ENCODE measurements around the gene PAGE5.

PAGE5 gene

DNA sequence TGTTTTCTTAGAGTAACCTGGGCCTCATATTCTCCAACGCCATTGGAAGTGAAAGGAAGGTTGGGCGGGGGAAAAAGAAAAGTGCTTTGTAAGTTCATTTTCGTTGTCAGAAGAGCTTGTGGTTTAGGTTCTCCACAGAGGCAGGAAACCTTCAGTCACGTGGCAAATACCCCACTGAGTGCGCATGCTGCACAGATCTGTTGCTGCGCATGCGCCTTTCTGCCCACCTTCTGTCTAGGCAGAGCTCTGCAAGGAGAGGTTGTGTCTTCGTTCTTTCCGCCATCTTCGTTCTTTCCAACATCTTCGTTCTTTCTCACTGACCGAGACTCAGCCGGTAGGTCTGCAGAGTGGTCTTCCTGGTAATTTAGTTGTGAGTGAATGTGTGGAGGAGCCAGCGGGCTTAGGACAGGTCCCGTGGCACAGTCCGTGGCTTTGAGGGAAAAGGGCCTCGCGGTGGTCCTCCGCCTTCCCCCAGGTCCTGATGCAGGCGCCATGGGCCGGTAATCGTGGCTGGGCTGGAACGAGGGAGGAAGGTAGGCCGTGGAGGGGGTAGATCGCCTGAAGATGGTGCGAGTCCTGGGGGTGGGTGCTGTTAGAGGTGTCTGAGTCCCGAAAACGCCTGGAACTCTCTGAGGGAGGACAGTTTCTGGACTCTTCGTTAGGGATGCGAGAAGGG lies at the start of gene PAGE5:
Gene PAGE5, plus strand, starts transcription at position 228 of the 676 bp plus-strand sequence. CDS start 1,037 bp downstream, outside the sequence.
- Histone ChIP-seq H3K27ac (ENCODE audit: low read length) (no peak within 1 kb of the TSS), H3K4me3 (ENCODE audit: low read length in 2 of 2) (no peak within 1 kb of the TSS), H3K9ac (ENCODE audit: low read length in 2 of 2) (no peak within 1 kb of the TSS), H3K9me3 (ENCODE audit: control insufficient read depth in 2 of 2, low read length in 2 of 2) (no peaks in the 10 kb centered on the region), H3K36me3 (ENCODE audit: control insufficient read depth in 2 of 2, insufficient read depth in 2 of 2, low read length in 2 of 2) (no peaks in the 10 kb centered on the region), H3K4me1 (ENCODE audit: control insufficient read depth, insufficient read depth, low read length) (no peaks in the 10 kb centered on the region), H3K27me3 (ENCODE audit: control insufficient read depth in 1 of 2, insufficient read depth in 2 of 2, low read length in 2 of 2) (peaks cover 0 to 2% of the 10 kb centered on the region in 2 donors)

DNA sequence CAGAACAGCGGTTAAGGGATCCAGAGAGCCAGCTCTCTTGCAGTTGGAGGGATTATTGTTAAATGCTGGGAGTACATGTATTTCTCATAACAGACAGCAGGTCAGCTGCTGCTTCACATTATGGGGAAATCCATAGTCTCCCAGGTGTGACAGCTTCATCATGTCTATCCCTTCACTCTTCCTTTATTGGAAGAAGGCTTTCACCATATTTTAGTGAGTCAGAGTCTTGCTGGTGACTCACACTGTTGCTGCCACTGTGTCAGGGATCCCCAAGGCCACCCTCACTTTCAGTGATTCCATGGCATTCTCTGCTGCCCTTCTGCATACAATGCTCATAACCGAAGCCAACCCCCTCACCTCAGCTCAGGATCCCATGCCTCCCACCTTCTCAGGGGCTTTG lies 32.9 kb upstream of the PAGE5 start:
- H3K27ac ChIP-seq (ENCODE audit: low read length) = no peak overlapping the region
- no peak overlapping the region for H3K4me3 ChIP-seq (ENCODE audit: low read length in 2 of 2)
- no peaks in the 10 kb centered on the region for H3K4me1 ChIP-seq (ENCODE audit: control insufficient read depth, insufficient read depth, low read length)
- no peaks in the 10 kb centered on the region for H3K9me3 ChIP-seq (ENCODE audit: control insufficient read depth in 2 of 2, low read length in 2 of 2)
- no peak overlapping the region for H3K9ac ChIP-seq (ENCODE audit: low read length in 2 of 2)
- peaks cover 0 to 10% of the 10 kb centered on the region in 2 donors for H3K27me3 ChIP-seq (ENCODE audit: control insufficient read depth in 1 of 2, insufficient read depth in 2 of 2, low read length in 2 of 2)
- H3K36me3 ChIP-seq (ENCODE audit: control insufficient read depth in 2 of 2, insufficient read depth in 2 of 2, low read length in 2 of 2) = no peaks in the 10 kb centered on the region

GRCh38 chrX:55196688-55197087 lies 23.5 kb upstream of the PAGE5 start:
- H3K9ac ChIP-seq (ENCODE audit: low read length in 2 of 2) = no peak overlapping the region
- H3K4me3 ChIP-seq (ENCODE audit: low read length in 2 of 2) = no peak overlapping the region
- no peaks in the 10 kb centered on the region for H3K36me3 ChIP-seq (ENCODE audit: control insufficient read depth in 2 of 2, insufficient read depth in 2 of 2, low read length in 2 of 2)
- H3K9me3 ChIP-seq (ENCODE audit: control insufficient read depth in 2 of 2, low read length in 2 of 2) = no peaks in the 10 kb centered on the region
- peaks cover 0 to 5% of the 10 kb centered on the region in 2 donors for H3K27me3 ChIP-seq (ENCODE audit: control insufficient read depth in 1 of 2, insufficient read depth in 2 of 2, low read length in 2 of 2)
- H3K4me1 ChIP-seq (ENCODE audit: control insufficient read depth, insufficient read depth, low read length) = no peaks in the 10 kb centered on the region
- H3K27ac ChIP-seq (ENCODE audit: low read length) = no peak overlapping the region

- H3K4me3 ChIP-seq (ENCODE audit: low read length in 2 of 2) = no peak overlapping the region
- H3K9ac ChIP-seq (ENCODE audit: low read length in 2 of 2) = no peak overlapping the region
- H3K4me1 ChIP-seq (ENCODE audit: control insufficient read depth, insufficient read depth, low read length) = no peaks in the 10 kb centered on the region
- H3K9me3 ChIP-seq (ENCODE audit: control insufficient read depth in 2 of 2, low read length in 2 of 2) = no peaks in the 10 kb centered on the region
- no peak overlapping the region for H3K27ac ChIP-seq (ENCODE audit: low read length)
- H3K36me3 ChIP-seq (ENCODE audit: control insufficient read depth in 2 of 2, insufficient read depth in 2 of 2, low read length in 2 of 2) = no peaks in the 10 kb centered on the region
- peaks cover 0 to 6% of the 10 kb centered on the region in 2 donors for H3K27me3 ChIP-seq (ENCODE audit: control insufficient read depth in 1 of 2, insufficient read depth in 2 of 2, low read length in 2 of 2)
Observed at GRCh38 chrX:55201930-55202579, 18.1 kb upstream of the PAGE5 start.

DNA sequence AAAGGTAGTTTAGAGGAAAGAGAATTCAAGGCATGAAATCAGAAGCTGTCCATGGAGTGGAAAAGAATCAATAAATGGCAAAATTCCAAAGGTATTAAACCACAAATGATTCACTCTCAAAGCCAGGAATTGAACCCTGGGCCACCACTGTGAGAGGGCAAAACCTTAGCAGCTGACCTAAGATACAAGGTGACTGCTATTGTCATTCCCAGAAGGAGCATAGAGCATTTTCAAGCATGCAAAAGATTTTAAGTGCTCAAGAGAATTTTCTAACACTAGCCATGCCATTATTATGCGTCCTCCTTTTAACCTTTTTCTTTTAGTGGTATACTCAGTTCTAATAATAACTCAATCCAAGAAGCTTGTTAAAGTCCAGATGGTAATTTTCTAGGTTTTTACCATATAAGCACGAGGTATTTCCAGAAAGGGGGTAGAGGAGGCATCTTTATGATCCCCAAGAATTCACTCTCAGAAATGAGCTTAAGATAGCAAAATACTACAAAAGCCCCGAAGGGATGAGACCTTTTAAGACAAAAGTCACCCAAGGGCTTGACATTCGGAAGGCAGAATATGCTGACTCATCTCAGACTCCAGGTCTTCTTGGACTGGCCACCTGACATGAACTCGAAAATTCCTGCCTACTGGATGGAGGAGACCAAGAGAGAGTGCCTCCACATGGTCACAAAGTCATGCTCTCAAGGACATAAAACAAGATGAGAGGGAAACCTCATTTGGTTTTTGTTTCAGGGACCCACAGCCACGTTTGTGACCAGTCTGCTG lies 13.8 kb upstream of the PAGE5 start:
- H3K36me3 ChIP-seq (ENCODE audit: control insufficient read depth in 2 of 2, insufficient read depth in 2 of 2, low read length in 2 of 2) = no peaks in the 10 kb centered on the region
- H3K9me3 ChIP-seq (ENCODE audit: control insufficient read depth in 2 of 2, low read length in 2 of 2) = no peaks in the 10 kb centered on the region
- no peak overlapping the region for H3K9ac ChIP-seq (ENCODE audit: low read length in 2 of 2)
- peaks cover 0 to 3% of the 10 kb centered on the region in 2 donors for H3K27me3 ChIP-seq (ENCODE audit: control insufficient read depth in 1 of 2, insufficient read depth in 2 of 2, low read length in 2 of 2)
- H3K4me3 ChIP-seq (ENCODE audit: low read length in 2 of 2) = no peak overlapping the region
- no peaks in the 10 kb centered on the region for H3K4me1 ChIP-seq (ENCODE audit: control insufficient read depth, insufficient read depth, low read length)
- no peak overlapping the region for H3K27ac ChIP-seq (ENCODE audit: low read length)

GRCh38 chrX:55210931-55211677 lies 9.0 kb upstream of the PAGE5 start:
- Histone ChIP-seq H3K9me3 (ENCODE audit: control insufficient read depth in 2 of 2, low read length in 2 of 2) (no peaks in the 10 kb centered on the region), H3K4me3 (ENCODE audit: low read length in 2 of 2) (no peak overlapping the region), H3K36me3 (ENCODE audit: control insufficient read depth in 2 of 2, insufficient read depth in 2 of 2, low read length in 2 of 2) (no peaks in the 10 kb centered on the region), H3K27ac (ENCODE audit: low read length) (no peak overlapping the region), H3K4me1 (ENCODE audit: control insufficient read depth, insufficient read depth, low read length) (no peaks in the 10 kb centered on the region), H3K27me3 (ENCODE audit: control insufficient read depth in 1 of 2, insufficient read depth in 2 of 2, low read length in 2 of 2) (no peaks in the 10 kb centered on the region), H3K9ac (ENCODE audit: low read length in 2 of 2) (no peak overlapping the region)

- H3K27ac ChIP-seq (ENCODE audit: low read length) = no peak overlapping the region
- H3K4me3 ChIP-seq (ENCODE audit: low read length in 2 of 2) = no peak overlapping the region
- no peaks in the 10 kb centered on the region for H3K4me1 ChIP-seq (ENCODE audit: control insufficient read depth, insufficient read depth, low read length)
- H3K36me3 ChIP-seq (ENCODE audit: control insufficient read depth in 2 of 2, insufficient read depth in 2 of 2, low read length in 2 of 2) = no peaks in the 10 kb centered on the region
- H3K9me3 ChIP-seq (ENCODE audit: control insufficient read depth in 2 of 2, low read length in 2 of 2) = no peaks in the 10 kb centered on the region
- H3K27me3 ChIP-seq (ENCODE audit: control insufficient read depth in 1 of 2, insufficient read depth in 2 of 2, low read length in 2 of 2) = no peaks in the 10 kb centered on the region
- H3K9ac ChIP-seq (ENCODE audit: low read length in 2 of 2) = no peak overlapping the region
Observed at GRCh38 chrX:55213381-55213780, 6.8 kb upstream of the PAGE5 start.

DNA sequence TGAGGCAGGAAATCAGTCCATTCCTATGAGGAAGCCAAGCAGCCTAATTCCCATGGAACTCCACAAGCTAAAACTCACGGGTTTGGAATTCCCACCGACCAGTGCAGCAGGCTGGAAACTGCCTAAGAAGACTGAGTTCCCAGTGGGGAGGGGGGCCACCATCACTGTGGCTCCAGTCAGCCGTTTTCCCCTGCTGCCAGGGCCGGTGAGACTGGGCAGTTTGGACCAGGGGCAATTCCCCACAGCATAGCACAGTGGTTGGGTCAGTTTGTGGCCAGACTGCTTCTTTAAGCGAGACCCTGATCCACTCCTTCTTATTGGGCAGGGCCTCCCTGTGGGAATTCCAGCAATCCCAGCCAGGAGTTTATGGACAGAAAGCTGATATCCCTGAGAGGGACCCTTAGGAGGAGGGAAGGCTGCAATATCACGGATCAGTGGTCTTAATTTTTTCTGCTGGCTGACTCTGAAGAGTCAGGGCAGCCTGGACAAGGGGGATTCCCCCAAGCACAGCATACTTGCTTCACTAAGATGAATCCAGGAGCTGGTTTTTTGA lies 20.7 kb downstream of the PAGE5 start:
- Histone ChIP-seq H3K4me3 (ENCODE audit: low read length in 2 of 2) (no peak overlapping the region), H3K27ac (ENCODE audit: low read length) (no peak overlapping the region), H3K36me3 (ENCODE audit: control insufficient read depth in 2 of 2, insufficient read depth in 2 of 2, low read length in 2 of 2) (no peaks in the 10 kb centered on the region), H3K9me3 (ENCODE audit: control insufficient read depth in 2 of 2, low read length in 2 of 2) (no peaks in the 10 kb centered on the region), H3K27me3 (ENCODE audit: control insufficient read depth in 1 of 2, insufficient read depth in 2 of 2, low read length in 2 of 2) (peaks cover 0 to 2% of the 10 kb centered on the region in 2 donors), H3K4me1 (ENCODE audit: control insufficient read depth, insufficient read depth, low read length) (no peaks in the 10 kb centered on the region), H3K9ac (ENCODE audit: low read length in 2 of 2) (no peak overlapping the region)

DNA sequence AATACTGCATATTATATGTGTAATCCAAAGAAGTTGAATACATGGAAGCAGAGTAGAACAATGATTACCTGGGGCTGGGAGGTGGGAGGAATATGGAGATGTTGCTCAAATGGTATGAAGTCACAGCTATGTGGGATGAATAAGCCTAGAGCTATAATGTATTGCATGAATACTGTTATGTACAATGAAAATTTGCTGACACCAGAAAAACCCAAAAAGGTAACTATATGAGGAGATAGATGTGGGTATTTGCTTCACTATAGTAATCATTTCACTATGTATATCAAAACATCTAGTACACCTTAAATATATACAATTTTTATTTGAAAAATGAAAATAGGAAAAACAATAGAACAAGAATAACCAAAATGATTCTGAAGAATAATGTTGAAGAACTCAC lies 33.4 kb downstream of the PAGE5 start:
- Histone ChIP-seq H3K27ac (ENCODE audit: low read length) (no peak overlapping the region), H3K27me3 (ENCODE audit: control insufficient read depth in 1 of 2, insufficient read depth in 2 of 2, low read length in 2 of 2) (no peaks in the 10 kb centered on the region), H3K4me1 (ENCODE audit: control insufficient read depth, insufficient read depth, low read length) (no peaks in the 10 kb centered on the region), H3K9me3 (ENCODE audit: control insufficient read depth in 2 of 2, low read length in 2 of 2) (peaks cover 0 to 2% of the 10 kb centered on the region in 2 donors), H3K9ac (ENCODE audit: low read length in 2 of 2) (no peak overlapping the region), H3K4me3 (ENCODE audit: low read length in 2 of 2) (no peak overlapping the region), H3K36me3 (ENCODE audit: control insufficient read depth in 2 of 2, insufficient read depth in 2 of 2, low read length in 2 of 2) (no peaks in the 10 kb centered on the region)

DNA sequence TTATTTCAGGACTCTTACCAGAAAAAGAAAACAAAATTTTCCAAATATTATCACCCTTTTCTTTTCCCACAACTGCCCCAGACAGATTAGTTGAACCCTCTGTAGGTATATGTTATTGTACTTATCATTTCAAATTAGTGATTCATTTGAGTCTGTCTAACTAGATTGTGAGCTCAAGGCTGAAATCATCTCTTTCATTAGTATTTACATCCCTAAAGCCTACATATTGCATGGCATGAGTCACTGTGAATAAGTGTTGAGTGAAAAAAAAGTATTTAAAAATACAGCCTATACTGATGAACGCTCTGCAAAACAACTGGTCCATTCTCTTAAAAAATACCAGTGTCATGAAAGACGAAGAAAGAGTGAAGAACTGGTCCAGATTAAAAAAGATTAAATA lies 40.7 kb downstream of the PAGE5 start:
- H3K9ac ChIP-seq (ENCODE audit: low read length in 2 of 2) = no peak overlapping the region
- no peak overlapping the region for H3K4me3 ChIP-seq (ENCODE audit: low read length in 2 of 2)
- H3K27ac ChIP-seq (ENCODE audit: low read length) = no peak overlapping the region
- H3K36me3 ChIP-seq (ENCODE audit: control insufficient read depth in 2 of 2, insufficient read depth in 2 of 2, low read length in 2 of 2) = no peaks in the 10 kb centered on the region
- H3K4me1 ChIP-seq (ENCODE audit: control insufficient read depth, insufficient read depth, low read length) = no peaks in the 10 kb centered on the region
- peaks cover 0 to 11% of the 10 kb centered on the region in 2 donors for H3K27me3 ChIP-seq (ENCODE audit: control insufficient read depth in 1 of 2, insufficient read depth in 2 of 2, low read length in 2 of 2)
- H3K9me3 ChIP-seq (ENCODE audit: control insufficient read depth in 2 of 2, low read length in 2 of 2) = no peaks in the 10 kb centered on the region

Measured in stomach smooth muscle (tissue), 2 donors.